K562 (cell line): ENCODE results near the gene RNU6-1. TPM values are rescaled to one million over a fixed set of nuclear protein-coding genes. Genes with fewer than 3 reads are reported as not detected.

Experiments used
- KLF16 ChIP-seq: IDR thresholded peaks from 2 replicates; pipeline ENCODE4 v1.6.1; 2016; ENCODE audit warnings: antibody characterized with exemption
- MAFG ChIP-seq: fragments of 450-650 bp; conservative IDR thresholded peaks from 2 replicates; pipeline ENCODE4 v1.6.1; 2016; ENCODE audit warnings: missing genetic modification characterization, missing compliant biosample characterization
- MED1 ChIP-seq: sonication (generic); formaldehyde crosslinking; IDR thresholded peaks from 2 replicates; pipeline ENCODE4 v1.8.1; 2023; ENCODE audit warnings: missing genetic modification reagents, borderline replicate concordance
- MEIS2 ChIP-seq: fragments of 450-650 bp; IDR thresholded peaks from 2 replicates; pipeline ENCODE4 v1.6.1; 2014; ENCODE audit warnings: mild to moderate bottlenecking; ENCODE audit not compliant: partially characterized antibody
- NFE2L1 ChIP-seq: fragments of 450-650 bp; IDR thresholded peaks from 2 replicates; pipeline ENCODE4 v1.6.1; 2016; ENCODE audit warnings: missing genetic modification characterization, low read depth, mild to moderate bottlenecking, missing compliant biosample characterization, moderate library complexity, borderline replicate concordance
- NR1H2 ChIP-seq: sonication (generic); formaldehyde crosslinking; IDR thresholded peaks from 2 replicates; pipeline ENCODE4 v1.4.0; 2020; ENCODE audit warnings: mild to moderate bottlenecking, missing genetic modification reagents
- PHB ChIP-seq: fragments of 250-450 bp; sonication (Bioruptor Pico); IDR thresholded peaks from 2 replicates; pipeline ENCODE4 v1.5.0; 2021
- PHF20 ChIP-seq: fragments of 450-650 bp; IDR thresholded peaks from 2 replicates; pipeline ENCODE4 v1.6.1; 2018; ENCODE audit not compliant: partially characterized antibody
- RHOXF2B ChIP-seq: fragments of 250-450 bp; sonication (Bioruptor Pico); conservative IDR thresholded peaks from 2 replicates; pipeline ENCODE4 v1.5.1; 2021
- SIX5 ChIP-seq, 2 experiments: IDR thresholded peaks; 2 replicates each; pipeline ENCODE4 v1.6.1; 2011; ENCODE audit warnings: low read length in 2 of 2, borderline replicate concordance in 1 of 2, low read depth in 1 of 2, mild to moderate bottlenecking in 1 of 2, moderate library complexity in 1 of 2; ENCODE audit not compliant: insufficient read depth in 1 of 2
- SOX6 ChIP-seq: fragments of 450-650 bp; IDR thresholded peaks from 2 replicates; pipeline ENCODE4 v1.6.1; 2014; ENCODE audit warnings: mild to moderate bottlenecking
- ZKSCAN8 ChIP-seq: fragments of 200-800 bp; sonication (Bioruptor generic); IDR thresholded peaks from 2 replicates; pipeline ENCODE4 v1.6.1; 2016; ENCODE audit warnings: missing genetic modification characterization, missing compliant biosample characterization
- ZNF124 ChIP-seq: sonication (generic); formaldehyde crosslinking; IDR thresholded peaks from 2 replicates; pipeline ENCODE4 v1.8.1; 2022; ENCODE audit warnings: missing genetic modification reagents
- polyA plus RNA-seq, 8 experiments: library from polyadenylated mRNA; depleted of rRNA in 4 of 8; stranded (reverse) in 5 of 8; unstranded in 3 of 8; fragments of >200 nt; fragmentation: Nextera tagmentation in 2 of 8; fragmentation: Illumina TruSeq in 1 of 8; extraction: Ambion mirVana in 2 of 8; extraction: Trizol in 1 of 8; gene quantifications; 2 replicates each; pipeline versions ENCODE4 v1.2.1 to v1.2.3, GENCODE V29; 2011 to 2014; ENCODE audit warnings: inconsistent platforms in 1 of 8, missing spikeins in 1 of 8
- total RNA-seq, 7 experiments: library from RNA; depleted of rRNA in 6 of 7; stranded (reverse); fragments of >200 nt in 6 of 7; fragmentation: Illumina TruSeq in 2 of 7; extraction: Trizol in 2 of 7; gene quantifications; 2 replicates each; pipeline versions ENCODE4 v1.2.1 to v1.2.3, GENCODE V29; 2011 to 2021; ENCODE audit warnings: low replicate concordance in 1 of 7
- TF ChIP-seq, protein P1 (sequence below): fragments of 150-350 bp; conservative IDR thresholded peaks from 2 replicates; pipeline ENCODE4 v1.6.1; 2014; ENCODE audit warnings: low read length
- TF ChIP-seq, protein P2 (sequence below): fragments of 450-650 bp; formaldehyde crosslinking; conservative IDR thresholded peaks from 2 replicates; pipeline ENCODE4 v1.4.0; 2022; ENCODE audit warnings: mild to moderate bottlenecking, missing genetic modification characterization
- TF ChIP-seq, protein P3 (sequence below), 2 experiments: fragments of 450-650 bp; formaldehyde crosslinking in 1 of 2; IDR thresholded peaks; 2 replicates each; pipeline versions ENCODE4 v1.4.0 to v1.6.1; 2014 to 2020; ENCODE audit warnings: mild to moderate bottlenecking in 2 of 2, borderline replicate concordance in 1 of 2, low read depth in 1 of 2

RNU6-1 gene
- total and polyA plus RNA-seq, 9 of the 15 experiments (the other 6 are each of a cell fraction or from before 2014, with no cell fraction given): not detected

DNA sequence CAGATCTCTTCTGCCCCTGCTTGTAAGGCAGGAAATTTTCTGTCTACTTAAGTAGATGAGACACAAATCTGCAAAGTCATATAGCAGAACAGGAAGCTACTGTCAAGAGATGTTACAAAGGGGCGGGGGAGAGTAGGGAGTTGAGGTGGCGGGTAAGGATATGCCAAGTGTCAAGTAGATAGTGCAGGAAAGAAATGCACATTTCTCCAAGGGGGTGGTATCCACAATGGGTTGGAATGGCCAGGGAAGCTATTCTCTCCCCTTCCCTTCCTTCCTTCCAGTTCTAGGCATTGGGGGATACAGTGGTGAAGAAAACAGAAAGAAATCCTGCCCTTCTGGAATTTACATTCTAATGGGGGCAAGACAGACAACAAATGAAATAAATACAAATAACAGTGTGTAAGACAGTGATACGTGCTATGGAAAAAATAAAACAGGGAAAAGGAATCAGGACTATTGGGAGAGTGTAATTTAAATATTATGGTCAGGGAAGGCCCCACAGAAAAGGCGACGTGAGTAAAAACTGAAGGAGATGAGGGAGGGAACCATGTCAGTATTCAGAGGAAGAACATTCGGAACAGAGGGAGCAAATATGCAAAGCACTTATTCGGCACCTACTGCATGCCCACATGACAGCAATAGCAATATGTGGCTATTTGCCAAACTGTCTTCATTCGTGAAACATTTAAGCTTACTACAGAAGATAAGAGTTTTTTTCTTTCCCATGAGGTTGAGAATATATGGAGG, 42.8 kb upstream of the RNU6-1 start (continued):
- TF ChIP-seq PHB (no peak), NR1H2 (CRISPR knock-in tag) (no peak), MAFG (tag) (peak; percentile 96), SOX6 (peak; percentile 71), PHF20 (no peak), KLF16 (no peak), RHOXF2B (CRISPR knock-in tag) (no peak), MED1 (CRISPR knock-in tag) (no peak), SIX5 (IDR thresholded peaks at IDR 0.05; ENCODE audit: borderline replicate concordance in 1 of 2, insufficient read depth in 1 of 2, low read depth in 1 of 2, low read length in 2 of 2) (no peak), MEIS2 (peak; percentile 84), ZNF124 (CRISPR knock-in tag) (no peak), ZKSCAN8 (CRISPR knock-in tag) (peak; percentile 100), NFE2L1 (peak; percentile 57; the same call in 1 of the 2 replicates)
- TF ChIP-seq, protein P1, sequence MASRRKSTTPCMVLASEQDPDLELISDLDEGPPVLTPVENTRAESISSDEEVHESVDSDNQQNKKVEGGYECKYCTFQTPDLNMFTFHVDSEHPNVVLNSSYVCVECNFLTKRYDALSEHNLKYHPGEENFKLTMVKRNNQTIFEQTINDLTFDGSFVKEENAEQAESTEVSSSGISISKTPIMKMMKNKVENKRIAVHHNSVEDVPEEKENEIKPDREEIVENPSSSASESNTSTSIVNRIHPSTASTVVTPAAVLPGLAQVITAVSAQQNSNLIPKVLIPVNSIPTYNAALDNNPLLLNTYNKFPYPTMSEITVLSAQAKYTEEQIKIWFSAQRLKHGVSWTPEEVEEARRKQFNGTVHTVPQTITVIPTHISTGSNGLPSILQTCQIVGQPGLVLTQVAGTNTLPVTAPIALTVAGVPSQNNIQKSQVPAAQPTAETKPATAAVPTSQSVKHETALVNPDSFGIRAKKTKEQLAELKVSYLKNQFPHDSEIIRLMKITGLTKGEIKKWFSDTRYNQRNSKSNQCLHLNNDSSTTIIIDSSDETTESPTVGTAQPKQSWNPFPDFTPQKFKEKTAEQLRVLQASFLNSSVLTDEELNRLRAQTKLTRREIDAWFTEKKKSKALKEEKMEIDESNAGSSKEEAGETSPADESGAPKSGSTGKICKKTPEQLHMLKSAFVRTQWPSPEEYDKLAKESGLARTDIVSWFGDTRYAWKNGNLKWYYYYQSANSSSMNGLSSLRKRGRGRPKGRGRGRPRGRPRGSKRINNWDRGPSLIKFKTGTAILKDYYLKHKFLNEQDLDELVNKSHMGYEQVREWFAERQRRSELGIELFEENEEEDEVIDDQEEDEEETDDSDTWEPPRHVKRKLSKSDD: no peak
- TF ChIP-seq, protein P2, sequence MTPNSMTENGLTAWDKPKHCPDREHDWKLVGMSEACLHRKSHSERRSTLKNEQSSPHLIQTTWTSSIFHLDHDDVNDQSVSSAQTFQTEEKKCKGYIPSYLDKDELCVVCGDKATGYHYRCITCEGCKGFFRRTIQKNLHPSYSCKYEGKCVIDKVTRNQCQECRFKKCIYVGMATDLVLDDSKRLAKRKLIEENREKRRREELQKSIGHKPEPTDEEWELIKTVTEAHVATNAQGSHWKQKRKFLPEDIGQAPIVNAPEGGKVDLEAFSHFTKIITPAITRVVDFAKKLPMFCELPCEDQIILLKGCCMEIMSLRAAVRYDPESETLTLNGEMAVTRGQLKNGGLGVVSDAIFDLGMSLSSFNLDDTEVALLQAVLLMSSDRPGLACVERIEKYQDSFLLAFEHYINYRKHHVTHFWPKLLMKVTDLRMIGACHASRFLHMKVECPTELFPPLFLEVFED (CRISPR knock-in tag): no peak
- TF ChIP-seq, protein P3, sequence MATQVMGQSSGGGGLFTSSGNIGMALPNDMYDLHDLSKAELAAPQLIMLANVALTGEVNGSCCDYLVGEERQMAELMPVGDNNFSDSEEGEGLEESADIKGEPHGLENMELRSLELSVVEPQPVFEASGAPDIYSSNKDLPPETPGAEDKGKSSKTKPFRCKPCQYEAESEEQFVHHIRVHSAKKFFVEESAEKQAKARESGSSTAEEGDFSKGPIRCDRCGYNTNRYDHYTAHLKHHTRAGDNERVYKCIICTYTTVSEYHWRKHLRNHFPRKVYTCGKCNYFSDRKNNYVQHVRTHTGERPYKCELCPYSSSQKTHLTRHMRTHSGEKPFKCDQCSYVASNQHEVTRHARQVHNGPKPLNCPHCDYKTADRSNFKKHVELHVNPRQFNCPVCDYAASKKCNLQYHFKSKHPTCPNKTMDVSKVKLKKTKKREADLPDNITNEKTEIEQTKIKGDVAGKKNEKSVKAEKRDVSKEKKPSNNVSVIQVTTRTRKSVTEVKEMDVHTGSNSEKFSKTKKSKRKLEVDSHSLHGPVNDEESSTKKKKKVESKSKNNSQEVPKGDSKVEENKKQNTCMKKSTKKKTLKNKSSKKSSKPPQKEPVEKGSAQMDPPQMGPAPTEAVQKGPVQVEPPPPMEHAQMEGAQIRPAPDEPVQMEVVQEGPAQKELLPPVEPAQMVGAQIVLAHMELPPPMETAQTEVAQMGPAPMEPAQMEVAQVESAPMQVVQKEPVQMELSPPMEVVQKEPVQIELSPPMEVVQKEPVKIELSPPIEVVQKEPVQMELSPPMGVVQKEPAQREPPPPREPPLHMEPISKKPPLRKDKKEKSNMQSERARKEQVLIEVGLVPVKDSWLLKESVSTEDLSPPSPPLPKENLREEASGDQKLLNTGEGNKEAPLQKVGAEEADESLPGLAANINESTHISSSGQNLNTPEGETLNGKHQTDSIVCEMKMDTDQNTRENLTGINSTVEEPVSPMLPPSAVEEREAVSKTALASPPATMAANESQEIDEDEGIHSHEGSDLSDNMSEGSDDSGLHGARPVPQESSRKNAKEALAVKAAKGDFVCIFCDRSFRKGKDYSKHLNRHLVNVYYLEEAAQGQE (IDR thresholded peaks at IDR 0.05; ENCODE audit: borderline replicate concordance): peak; percentile 17; the same call in 1 of the 2 replicates
- TF ChIP-seq, protein P3 (CRISPR knock-in tag; IDR thresholded peaks at IDR 0.05; ENCODE audit: low read depth): no peak
